Measurements from ENCODE around the gene ADORA2A.

ADORA2A gene

DNA sequence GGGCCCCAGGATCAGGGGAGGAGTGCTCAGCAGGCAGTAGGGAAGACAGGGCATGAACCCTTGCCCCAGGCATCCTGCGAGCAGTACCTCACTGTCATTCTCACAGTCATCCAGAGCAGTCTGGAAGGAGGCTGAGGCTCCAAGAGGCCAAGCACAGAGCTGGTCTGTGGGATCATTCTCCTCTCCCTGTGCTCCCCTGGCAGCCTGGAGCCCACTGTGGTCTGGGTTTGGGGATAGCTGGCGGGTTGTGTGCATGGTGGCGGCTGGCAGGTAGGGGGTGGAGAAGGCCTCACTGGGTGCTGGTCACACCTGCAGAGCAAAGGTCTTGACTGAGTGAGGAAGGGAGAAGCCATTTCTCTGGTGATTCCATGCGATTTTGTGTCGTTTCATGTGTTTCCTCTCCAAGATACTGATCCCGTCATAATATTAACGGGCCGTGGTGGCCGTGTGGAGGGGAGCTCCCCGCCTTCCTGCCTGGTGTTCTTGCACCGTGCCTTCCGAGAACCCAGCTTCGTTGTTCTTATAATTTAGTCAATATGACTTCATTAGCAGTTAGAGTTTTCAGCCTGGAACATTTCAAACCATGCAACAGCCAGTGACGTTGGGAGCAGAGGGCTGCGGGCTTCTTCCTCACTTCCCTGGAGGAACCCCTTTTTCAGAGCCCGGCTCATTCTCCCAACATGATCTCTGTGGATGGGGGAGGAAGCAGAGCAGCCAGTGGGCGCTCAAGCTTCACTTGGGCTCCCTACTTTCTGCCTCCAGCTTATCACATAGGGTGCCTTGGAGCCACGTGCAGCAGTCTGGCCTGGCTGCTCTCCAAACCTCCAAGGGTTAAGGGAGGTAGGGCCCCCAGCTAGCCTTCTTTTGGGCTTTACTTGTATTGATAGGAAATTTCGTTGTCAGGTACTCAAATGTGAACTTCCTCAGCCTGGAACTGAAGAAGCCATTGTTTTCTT, 20.8 kb upstream of the ADORA2A start:
- Histone ChIP-seq H3K9ac (ENCODE audit: low read length) (no peak overlapping the region), H3K4me3 (ENCODE audit: low read length) (no peak overlapping the region), H3K4me1 (ENCODE audit: control insufficient read depth, insufficient read depth, low read length) (peaks cover 10% of the 10 kb centered on the region), H3K27ac (ENCODE audit: low read depth, low read length) (no peak overlapping the region), H3K27me3 (ENCODE audit: control insufficient read depth, insufficient read depth, low read length) (no peaks in the 10 kb centered on the region), H3K36me3 (ENCODE audit: control insufficient read depth, insufficient read depth, low read length) (peaks cover 7% of the 10 kb centered on the region)

DNA sequence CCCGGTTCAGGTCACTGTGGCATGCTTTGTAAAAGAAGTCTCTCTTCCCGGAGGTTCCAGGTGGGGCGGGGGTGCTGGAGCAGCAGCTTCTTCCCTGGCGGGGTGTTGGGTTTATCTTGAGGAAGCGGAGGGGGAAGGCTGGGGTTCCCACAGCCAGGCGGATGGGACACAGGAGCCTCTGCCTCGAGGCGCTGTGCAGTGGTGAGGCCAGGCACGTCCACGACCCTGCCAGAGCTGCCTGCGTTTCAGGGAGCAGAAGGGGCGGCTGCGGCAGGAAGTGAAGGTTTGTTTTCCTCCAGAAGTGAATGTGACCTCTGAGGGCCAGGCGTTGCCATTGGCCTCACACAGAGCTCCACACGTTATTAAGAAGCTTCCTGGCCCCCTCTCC, 20.1 kb upstream of the ADORA2A start:
- no peaks in the 10 kb centered on the region for H3K27me3 ChIP-seq (ENCODE audit: control insufficient read depth, insufficient read depth, low read length)
- H3K4me1 ChIP-seq (ENCODE audit: control insufficient read depth, insufficient read depth, low read length), result peaks cover 8% of the 10 kb centered on the region
- H3K36me3 ChIP-seq (ENCODE audit: control insufficient read depth, insufficient read depth, low read length), result peaks cover 8% of the 10 kb centered on the region
- H3K4me3 ChIP-seq (ENCODE audit: low read length), result no peak overlapping the region
- no peak overlapping the region for H3K27ac ChIP-seq (ENCODE audit: low read depth, low read length)
- no peak overlapping the region for H3K9ac ChIP-seq (ENCODE audit: low read length)

DNA sequence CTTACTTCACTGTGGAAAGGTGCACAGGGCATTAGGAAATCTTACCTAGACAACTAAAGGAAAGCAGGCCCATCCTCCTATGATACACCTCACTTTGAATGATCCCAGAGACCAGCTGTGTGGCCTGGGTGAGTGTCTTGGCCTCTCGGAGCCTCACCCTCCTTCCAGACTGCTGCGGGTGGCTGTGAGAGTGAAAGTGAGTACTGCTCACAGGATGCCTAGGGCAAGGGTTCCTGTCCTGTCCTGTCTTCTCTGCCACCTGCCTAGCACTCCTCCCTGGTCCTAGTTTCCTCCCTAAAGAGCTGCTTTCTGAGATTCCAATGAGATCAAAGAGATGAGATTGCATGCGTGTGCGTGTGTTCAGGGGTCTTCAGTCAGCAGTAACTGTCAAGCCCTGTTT, 19.5 kb upstream of the ADORA2A start:
- Histone ChIP-seq H3K4me1 (ENCODE audit: control insufficient read depth, insufficient read depth, low read length) (peaks cover 2% of the 10 kb centered on the region), H3K9ac (ENCODE audit: low read length) (no peak overlapping the region), H3K27me3 (ENCODE audit: control insufficient read depth, insufficient read depth, low read length) (no peaks in the 10 kb centered on the region)

DNA sequence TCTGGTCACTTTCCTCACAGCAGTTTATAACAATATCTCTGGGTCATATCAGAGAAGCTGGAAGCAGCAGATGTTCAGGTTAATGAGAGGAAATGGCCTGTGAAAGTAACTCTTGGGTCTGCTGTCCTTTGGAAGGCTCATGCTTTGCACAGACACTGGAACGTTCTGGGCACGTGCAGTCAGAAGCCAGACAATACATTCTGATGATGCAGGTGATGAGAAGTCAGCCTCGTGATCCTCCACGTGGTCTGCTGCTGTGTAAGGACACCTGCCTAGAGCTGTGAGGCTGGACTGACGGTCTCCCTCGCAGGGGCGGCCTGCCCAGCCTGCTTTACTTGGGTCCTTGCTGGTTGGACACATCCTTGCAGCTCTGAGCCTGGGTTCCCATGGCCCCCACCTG, 18.8 kb upstream of the ADORA2A start:
- Histone ChIP-seq H3K27ac (ENCODE audit: low read depth, low read length) (no peak overlapping the region), H3K36me3 (ENCODE audit: control insufficient read depth, insufficient read depth, low read length) (peaks cover 10% of the 10 kb centered on the region), H3K9ac (ENCODE audit: low read length) (no peak overlapping the region), H3K4me1 (ENCODE audit: control insufficient read depth, insufficient read depth, low read length) (no peaks in the 10 kb centered on the region), H3K27me3 (ENCODE audit: control insufficient read depth, insufficient read depth, low read length) (no peaks in the 10 kb centered on the region), H3K4me3 (ENCODE audit: low read length) (no peak overlapping the region)

More for the DNA sequence above, 19.5 kb upstream of the ADORA2A start:
- H3K36me3 ChIP-seq (ENCODE audit: control insufficient read depth, insufficient read depth, low read length), result peaks cover 10% of the 10 kb centered on the region
- no peak overlapping the region for H3K27ac ChIP-seq (ENCODE audit: low read depth, low read length)
- no peak overlapping the region for H3K4me3 ChIP-seq (ENCODE audit: low read length)

DNA sequence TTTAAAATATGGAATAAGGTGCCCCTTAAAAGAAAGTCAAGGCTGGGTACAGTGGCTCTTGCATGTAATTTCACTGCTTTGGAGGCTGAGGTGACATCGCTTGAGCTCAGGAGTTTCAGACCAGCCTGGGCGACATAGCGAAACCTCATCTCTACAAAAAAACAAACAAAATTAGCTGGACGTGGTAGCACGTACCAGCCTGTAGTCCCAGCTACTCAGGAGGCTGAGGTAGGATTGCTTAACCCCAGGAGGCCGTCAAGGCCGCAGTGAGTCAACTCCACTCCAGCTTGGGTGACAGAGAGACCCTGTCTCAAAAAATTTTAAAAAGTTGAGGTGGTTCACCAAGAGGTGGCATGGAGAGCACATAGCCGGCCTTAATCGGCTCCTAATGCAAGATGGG, 17.7 kb upstream of the ADORA2A start:
- Histone ChIP-seq H3K36me3 (ENCODE audit: control insufficient read depth, insufficient read depth, low read length) (peaks cover 13% of the 10 kb centered on the region), H3K27me3 (ENCODE audit: control insufficient read depth, insufficient read depth, low read length) (no peaks in the 10 kb centered on the region), H3K27ac (ENCODE audit: low read depth, low read length) (no peak overlapping the region), H3K4me1 (ENCODE audit: control insufficient read depth, insufficient read depth, low read length) (no peaks in the 10 kb centered on the region), H3K4me3 (ENCODE audit: low read length) (no peak overlapping the region), H3K9ac (ENCODE audit: low read length) (no peak overlapping the region)

DNA sequence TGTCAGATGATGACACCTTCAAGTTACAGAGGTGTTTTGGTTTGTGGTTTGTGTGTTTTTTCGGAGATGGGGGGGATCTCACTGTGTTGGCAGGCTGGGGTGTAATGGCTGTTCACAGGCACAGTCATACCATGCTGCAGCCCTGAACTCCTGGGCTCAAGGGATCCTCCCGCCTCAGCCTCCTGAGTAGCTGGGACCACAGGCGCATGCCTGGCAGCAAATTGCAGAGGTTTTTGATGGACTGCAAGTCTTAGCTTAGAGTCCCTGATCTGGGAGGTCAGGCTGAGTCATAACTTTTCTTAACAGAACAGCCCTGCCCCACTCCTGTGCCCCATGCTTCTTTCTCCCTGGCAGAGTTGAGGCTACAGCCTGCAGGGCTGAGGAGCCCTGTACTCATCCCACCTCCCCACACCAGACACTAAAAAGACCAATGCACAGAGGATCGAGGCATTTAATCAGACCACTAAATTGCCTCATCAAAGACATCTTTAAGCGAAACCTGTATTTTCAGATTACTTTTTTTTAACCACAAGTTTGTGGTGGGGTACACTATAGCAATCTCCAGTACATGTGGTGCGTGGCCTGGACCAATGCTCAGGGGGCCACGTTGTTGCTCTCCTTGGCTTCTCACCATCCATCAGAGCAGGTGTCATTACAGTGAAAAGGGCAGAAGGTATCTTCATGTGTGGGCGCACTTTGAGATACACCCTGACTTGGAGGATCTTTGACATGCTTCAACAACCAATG, 17.1 kb upstream of the ADORA2A start:
- H3K4me3 ChIP-seq (ENCODE audit: low read length), result no peak overlapping the region
- no peak overlapping the region for H3K27ac ChIP-seq (ENCODE audit: low read depth, low read length)
- H3K9ac ChIP-seq (ENCODE audit: low read length), result no peak overlapping the region
- peaks cover 15% of the 10 kb centered on the region for H3K36me3 ChIP-seq (ENCODE audit: control insufficient read depth, insufficient read depth, low read length)
- no peaks in the 10 kb centered on the region for H3K27me3 ChIP-seq (ENCODE audit: control insufficient read depth, insufficient read depth, low read length)
- H3K4me1 ChIP-seq (ENCODE audit: control insufficient read depth, insufficient read depth, low read length), result no peaks in the 10 kb centered on the region

DNA sequence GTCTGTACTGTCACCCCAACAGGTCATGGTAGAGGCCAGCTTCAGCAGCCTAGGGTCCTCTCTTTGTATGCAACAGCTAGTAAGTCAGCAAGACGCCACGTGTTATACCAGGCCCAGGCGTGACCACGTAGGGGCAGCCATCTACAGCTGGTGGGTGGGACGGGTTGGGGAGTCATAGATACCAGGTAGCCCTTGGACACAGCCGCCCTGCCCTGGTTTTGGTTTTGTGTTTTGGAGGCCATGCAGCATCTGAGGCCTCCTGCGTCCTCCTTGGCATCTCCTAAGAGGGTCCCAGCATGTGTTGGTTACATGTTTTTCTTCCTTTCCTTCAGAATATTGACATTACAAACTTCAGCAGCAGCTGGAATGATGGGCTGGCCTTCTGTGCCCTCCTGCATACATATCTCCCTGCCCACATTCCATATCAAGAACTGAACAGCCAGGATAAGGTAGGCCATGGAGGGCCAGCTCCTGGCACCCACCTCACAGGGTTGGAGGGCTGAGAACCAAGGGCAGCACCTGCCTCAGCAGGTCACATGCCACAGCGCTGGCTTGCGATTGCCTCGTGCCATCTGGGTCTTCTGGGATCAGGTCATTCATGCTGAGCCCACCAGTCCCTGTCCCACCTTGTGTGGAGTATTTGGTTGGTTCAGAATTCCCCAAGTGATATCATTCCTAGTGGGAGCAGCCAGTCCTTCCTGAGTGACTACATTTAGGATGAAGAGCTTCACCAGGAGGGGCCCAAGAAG, 16.0 kb upstream of the ADORA2A start:
- Histone ChIP-seq H3K27me3 (ENCODE audit: control insufficient read depth, insufficient read depth, low read length) (no peaks in the 10 kb centered on the region), H3K27ac (ENCODE audit: low read depth, low read length) (no peak overlapping the region), H3K4me1 (ENCODE audit: control insufficient read depth, insufficient read depth, low read length) (no peaks in the 10 kb centered on the region), H3K9ac (ENCODE audit: low read length) (no peak overlapping the region), H3K36me3 (ENCODE audit: control insufficient read depth, insufficient read depth, low read length) (peaks cover 15% of the 10 kb centered on the region), H3K4me3 (ENCODE audit: low read length) (no peak overlapping the region)

DNA sequence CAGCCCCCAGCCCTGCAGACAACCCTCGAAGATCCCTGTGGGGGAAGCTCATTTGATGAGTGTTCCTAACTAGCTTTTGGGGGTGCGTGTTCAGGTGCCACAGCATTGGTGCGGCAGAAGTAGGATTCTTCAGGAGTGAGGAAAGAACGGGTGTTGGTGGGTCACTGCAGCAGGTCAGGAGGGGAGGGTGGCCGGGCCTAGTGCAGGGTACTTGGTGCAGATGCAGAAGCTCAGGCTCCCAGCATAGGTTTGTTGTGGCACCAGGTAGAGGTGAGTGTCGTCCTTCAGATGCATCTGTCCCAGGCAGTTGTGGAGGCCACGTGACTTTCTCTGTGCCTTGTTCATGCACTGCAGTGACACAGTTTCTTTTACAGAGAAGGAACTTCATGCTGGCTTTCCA, 15.1 kb upstream of the ADORA2A start:
- Histone ChIP-seq H3K9ac (ENCODE audit: low read length) (no peak overlapping the region), H3K36me3 (ENCODE audit: control insufficient read depth, insufficient read depth, low read length) (peaks cover 15% of the 10 kb centered on the region)

DNA sequence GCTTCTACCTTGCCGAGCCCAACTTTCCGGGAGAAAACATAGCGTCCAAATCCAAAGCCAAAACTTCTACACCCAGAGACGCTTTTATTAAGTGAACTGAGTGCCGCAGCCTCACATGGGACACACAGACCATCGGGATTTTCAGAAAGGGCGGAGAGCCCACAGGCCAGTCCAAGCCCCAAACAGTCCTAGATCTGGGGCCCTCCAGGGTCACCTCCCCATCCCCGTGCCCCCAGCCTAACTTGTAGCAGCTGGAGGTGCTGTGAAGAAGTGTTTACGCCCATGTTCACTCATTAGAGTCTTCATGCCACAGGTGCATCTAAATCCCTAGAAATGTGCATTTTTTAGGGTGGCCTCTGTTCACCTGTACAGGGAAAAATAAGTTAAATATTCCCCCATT, 14.1 kb upstream of the ADORA2A start:
- H3K27me3 ChIP-seq (ENCODE audit: control insufficient read depth, insufficient read depth, low read length), result no peaks in the 10 kb centered on the region
- no peak overlapping the region for H3K27ac ChIP-seq (ENCODE audit: low read depth, low read length)
- H3K4me1 ChIP-seq (ENCODE audit: control insufficient read depth, insufficient read depth, low read length), result no peaks in the 10 kb centered on the region
- peaks cover 17% of the 10 kb centered on the region for H3K36me3 ChIP-seq (ENCODE audit: control insufficient read depth, insufficient read depth, low read length)
- H3K9ac ChIP-seq (ENCODE audit: low read length), result no peak overlapping the region
- no peak overlapping the region for H3K4me3 ChIP-seq (ENCODE audit: low read length)

More for the DNA sequence above, 15.1 kb upstream of the ADORA2A start:
- no peak overlapping the region for H3K27ac ChIP-seq (ENCODE audit: low read depth, low read length)
- no peak overlapping the region for H3K4me3 ChIP-seq (ENCODE audit: low read length)
- no peaks in the 10 kb centered on the region for H3K4me1 ChIP-seq (ENCODE audit: control insufficient read depth, insufficient read depth, low read length)
- no peaks in the 10 kb centered on the region for H3K27me3 ChIP-seq (ENCODE audit: control insufficient read depth, insufficient read depth, low read length)

DNA sequence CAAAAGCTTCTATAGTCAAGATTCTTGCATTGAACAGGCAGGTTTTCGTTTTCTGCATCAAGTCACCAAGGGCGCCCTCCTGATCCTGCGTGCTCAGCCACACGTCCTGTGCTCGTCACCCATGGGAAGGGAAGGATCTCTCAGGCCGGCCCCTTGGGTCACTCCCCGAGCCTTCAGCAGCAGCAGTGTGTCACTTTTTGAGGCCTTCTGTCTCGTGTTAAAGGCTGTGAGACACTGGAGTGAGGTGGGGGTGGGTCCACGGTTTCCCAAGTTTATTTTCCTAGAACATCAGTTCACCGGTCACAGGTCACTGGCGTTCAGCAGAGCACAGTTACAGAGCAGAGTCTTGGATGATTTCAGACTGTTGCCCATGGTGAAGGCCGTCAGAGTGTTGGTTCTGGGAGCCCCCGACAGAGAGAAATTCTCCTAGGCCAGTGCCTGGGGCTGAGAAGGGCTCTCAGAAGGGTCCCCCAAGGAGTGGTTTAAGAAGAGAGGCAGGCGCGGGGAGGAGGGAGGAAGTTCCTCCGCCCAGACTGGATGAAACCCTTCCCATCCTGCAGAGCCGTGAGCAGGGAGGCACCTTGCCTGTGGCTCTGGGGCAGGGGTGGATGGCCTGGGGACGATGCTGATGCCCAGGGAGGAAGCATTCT, 13.5 kb upstream of the ADORA2A start:
- Histone ChIP-seq H3K36me3 (ENCODE audit: control insufficient read depth, insufficient read depth, low read length) (peaks cover 12% of the 10 kb centered on the region), H3K4me1 (ENCODE audit: control insufficient read depth, insufficient read depth, low read length) (no peaks in the 10 kb centered on the region), H3K27me3 (ENCODE audit: control insufficient read depth, insufficient read depth, low read length) (no peaks in the 10 kb centered on the region), H3K27ac (ENCODE audit: low read depth, low read length) (no peak overlapping the region), H3K4me3 (ENCODE audit: low read length) (no peak overlapping the region), H3K9ac (ENCODE audit: low read length) (no peak overlapping the region)

DNA sequence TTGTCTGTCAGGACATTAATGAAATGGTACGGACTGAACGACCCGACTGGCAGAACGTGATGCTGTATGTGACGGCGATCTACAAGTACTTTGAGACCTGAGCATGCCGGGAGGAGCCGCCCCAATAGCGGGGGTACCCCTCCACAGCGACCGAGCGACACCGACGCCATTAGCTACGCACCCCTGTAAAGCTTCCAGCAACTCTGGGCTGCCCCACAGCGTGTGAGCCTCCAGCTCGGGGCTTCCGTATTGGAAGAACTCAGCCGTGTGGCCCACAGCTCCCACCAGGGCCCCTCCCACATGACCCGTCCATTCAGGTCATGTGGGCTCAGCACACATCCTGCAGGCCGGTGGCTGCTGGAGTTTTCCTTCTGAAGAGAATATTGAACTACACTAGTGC, 12.9 kb upstream of the ADORA2A start:
- Histone ChIP-seq H3K9ac (ENCODE audit: low read length) (no peak overlapping the region), H3K36me3 (ENCODE audit: control insufficient read depth, insufficient read depth, low read length) (peaks cover 12% of the 10 kb centered on the region), H3K4me3 (ENCODE audit: low read length) (no peak overlapping the region), H3K27ac (ENCODE audit: low read depth, low read length) (no peak overlapping the region), H3K27me3 (ENCODE audit: control insufficient read depth, insufficient read depth, low read length) (no peaks in the 10 kb centered on the region), H3K4me1 (ENCODE audit: control insufficient read depth, insufficient read depth, low read length) (no peaks in the 10 kb centered on the region)
